BLaER1 treated with 17β-estradiol and CSF1 and Interleukin-3, amounts not matched to agents 10 nM and 100 nM (cell line): Measurements from ENCODE around the gene GPR22.

Experiments used
- H3K27ac ChIP-seq, 11 experiments: shearing (Covaris generic); formaldehyde crosslinking; 2 replicates each; pipeline ENCODE4 v1.8.1; 2022
- H3K27me3 ChIP-seq, 11 experiments: shearing (Covaris generic); formaldehyde crosslinking; 2 replicates each; pipeline ENCODE4 v1.8.1; 2022
- H3K36me3 ChIP-seq, 11 experiments: shearing (Covaris generic); formaldehyde crosslinking; 2 replicates each; pipeline ENCODE4 v1.8.1; 2022
- H3K4me1 ChIP-seq, 10 experiments: shearing (Covaris generic); formaldehyde crosslinking; 2 replicates each; pipeline ENCODE4 v1.8.1; 2022
- H3K4me2 ChIP-seq, 11 experiments: shearing (Covaris generic); formaldehyde crosslinking; 2 replicates each; pipeline ENCODE4 v1.8.1; 2022
- H3K4me3 ChIP-seq, 10 experiments: shearing (Covaris generic); formaldehyde crosslinking; 2 replicates each; pipeline ENCODE4 v1.8.1; 2022
- H3K9ac ChIP-seq, 11 experiments: shearing (Covaris generic); formaldehyde crosslinking; 2 replicates each; pipeline ENCODE4 v1.8.1; 2022
- H3K9me3 ChIP-seq, 11 experiments: shearing (Covaris generic); formaldehyde crosslinking; replicated peaks in 1 of 11; 2 replicates each; pipeline ENCODE4 v1.8.1; 2022
- H4K20me1 ChIP-seq, 11 experiments: shearing (Covaris generic); formaldehyde crosslinking; 2 replicates each; pipeline ENCODE4 v1.8.1; 2022
- Cebpa-rat ChIP-seq, 11 experiments: shearing (Covaris generic); IDR thresholded peaks; 2 replicates each; pipeline ENCODE4 v1.8.1; 2022

Gene GPR22

GRCh38 chr7:107442678-107443077, 27.2 kb upstream of the GPR22 start:
- TF ChIP-seq Cebpa-rat (IDR thresholded peaks at IDR 0.05), result no peak
- Histone ChIP-seq H3K4me3 (no peak overlapping the region), H3K9me3 (peaks cover 13 to 22% (median 18%) of the 10 kb centered on the region in 11 experiments), H3K9ac (no peak overlapping the region), H3K27ac (no peak overlapping the region), H3K4me1 (no peaks in the 10 kb centered on the region), H3K36me3 (peaks cover 9 to 21% (median 11%) of the 10 kb centered on the region in 11 experiments; a peak in 17 of 22 replicates), H3K4me2 (no peak overlapping the region), H3K27me3 (no peaks in the 10 kb centered on the region), H4K20me1 (peaks cover 0 to 3% (median 0%) of the 10 kb centered on the region in 11 experiments; a peak in 1 of 22 replicates)

- Histone ChIP-seq H3K9ac (no peak overlapping the region), H3K4me3 (no peak overlapping the region), H3K36me3 (peaks cover 9 to 43% (median 11%) of the 10 kb centered on the region in 11 experiments; a peak in 18 of 22 replicates), H3K27me3 (no peaks in the 10 kb centered on the region), H3K4me1 (no peaks in the 10 kb centered on the region), H4K20me1 (no peaks in the 10 kb centered on the region; a peak in 1 of 22 replicates), H3K9me3 (peaks cover 13 to 17% (median 15%) of the 10 kb centered on the region in 11 experiments), H3K4me2 (no peak overlapping the region), H3K27ac (no peak overlapping the region)
- no peak for TF ChIP-seq Cebpa-rat (IDR thresholded peaks at IDR 0.05)
Measured at GRCh38 chr7:107446531-107446930, 23.3 kb upstream of the GPR22 start.

GRCh38 chr7:107446988-107447387, 22.9 kb upstream of the GPR22 start:
- H3K27ac ChIP-seq, result no peak overlapping the region
- H3K4me1 ChIP-seq, result no peaks in the 10 kb centered on the region
- H4K20me1 ChIP-seq, result no peaks in the 10 kb centered on the region; a peak in 1 of 22 replicates
- no peak overlapping the region for H3K4me2 ChIP-seq
- TF ChIP-seq Cebpa-rat (IDR thresholded peaks at IDR 0.05), result no peak
- no peak overlapping the region for H3K9ac ChIP-seq
- H3K36me3 ChIP-seq, result peaks cover 6 to 38% (median 8%) of the 10 kb centered on the region in 11 experiments; a peak in 18 of 22 replicates
- no peak overlapping the region for H3K4me3 ChIP-seq
- no peaks in the 10 kb centered on the region for H3K27me3 ChIP-seq
- peaks cover 8 to 13% (median 11%) of the 10 kb centered on the region in 11 experiments for H3K9me3 ChIP-seq

- Histone ChIP-seq H3K4me1 (no peaks in the 10 kb centered on the region), H3K27ac (no peak overlapping the region), H4K20me1 (no peaks in the 10 kb centered on the region; a peak in 1 of 22 replicates), H3K4me3 (no peak overlapping the region), H3K36me3 (peaks cover 0 to 31% (median 0%) of the 10 kb centered on the region in 11 experiments; a peak in 6 of 22 replicates), H3K9me3 (no peaks in the 10 kb centered on the region), H3K9ac (no peak overlapping the region), H3K27me3 (no peaks in the 10 kb centered on the region), H3K4me2 (no peak overlapping the region)
- no peak for TF ChIP-seq Cebpa-rat (IDR thresholded peaks at IDR 0.05)
Measured at GRCh38 chr7:107450970-107451369, 18.9 kb upstream of the GPR22 start.

GRCh38 chr7:107453388-107453787, 16.5 kb upstream of the GPR22 start:
- Histone ChIP-seq H3K27me3 (no peaks in the 10 kb centered on the region), H3K4me1 (no peaks in the 10 kb centered on the region), H3K4me3 (no peak overlapping the region), H3K4me2 (no peak overlapping the region), H3K27ac (no peak overlapping the region), H3K36me3 (peaks cover 4 to 36% (median 11%) of the 10 kb centered on the region in 11 experiments; a peak in 13 of 22 replicates), H3K9me3 (peaks cover 0 to 8% (median 5%) of the 10 kb centered on the region in 11 experiments; a peak in 6 of 22 replicates), H3K9ac (no peak overlapping the region), H4K20me1 (no peaks in the 10 kb centered on the region; a peak in 1 of 22 replicates)
- no peak for TF ChIP-seq Cebpa-rat (IDR thresholded peaks at IDR 0.05)

GRCh38 chr7:107461938-107462533, 7.8 kb upstream of the GPR22 start:
- H3K4me3 ChIP-seq, result no peak overlapping the region
- no peaks in the 10 kb centered on the region for H3K27me3 ChIP-seq
- no peak for TF ChIP-seq Cebpa-rat (IDR thresholded peaks at IDR 0.05)
- H3K9ac ChIP-seq, result no peak overlapping the region
- peaks cover 0 to 20% (median 4%) of the 10 kb centered on the region in 11 experiments; a peak in 9 of 22 replicates for H4K20me1 ChIP-seq
- 0 out of 20 replicates have a peak, but pooled peaks cover 0 to 5% (median 0%) of the 10 kb centered on the region in 10 experiments for H3K4me1 ChIP-seq
- H3K9me3 ChIP-seq, result peaks cover 0 to 8% (median 5%) of the 10 kb centered on the region in 11 experiments; a peak in 6 of 22 replicates
- no peak overlapping the region for H3K4me2 ChIP-seq
- H3K36me3 ChIP-seq, result peaks cover 0 to 23% (median 14%) of the 10 kb centered on the region in 11 experiments; a peak in 13 of 22 replicates
- H3K27ac ChIP-seq, result no peak overlapping the region

- Histone ChIP-seq H3K4me2 (no peak overlapping the region), H3K9me3 (no peaks in the 10 kb centered on the region), H3K27me3 (no peaks in the 10 kb centered on the region), H3K36me3 (peaks cover 0 to 10% (median 2%) of the 10 kb centered on the region in 11 experiments; a peak in 8 of 22 replicates), H3K4me1 (0 out of 20 replicates have a peak, but pooled peaks cover 0 to 5% (median 0%) of the 10 kb centered on the region in 10 experiments), H3K27ac (peak overlapping the region in 3 of 11 experiments; percentile 29 to 60 (median 36); a peak in 3 of 22 replicates), H4K20me1 (peaks cover 0 to 20% (median 4%) of the 10 kb centered on the region in 11 experiments; a peak in 9 of 22 replicates), H3K9ac (no peak overlapping the region), H3K4me3 (no peak overlapping the region)
- no peak for TF ChIP-seq Cebpa-rat (IDR thresholded peaks at IDR 0.05)
Measured at GRCh38 chr7:107463139-107464078, 6.4 kb upstream of the GPR22 start.

- H3K4me3 ChIP-seq, result no peak overlapping the region
- no peak overlapping the region for H3K9ac ChIP-seq
Measured at GRCh38 chr7:107464666-107465226, 5.1 kb upstream of the GPR22 start.

More at GRCh38 chr7:107464666-107465226, 5.1 kb upstream of the GPR22 start:
- Histone ChIP-seq H3K27ac (no peak overlapping the region), H3K4me2 (no peak overlapping the region), H3K27me3 (no peaks in the 10 kb centered on the region), H4K20me1 (peaks cover 0 to 25% (median 4%) of the 10 kb centered on the region in 11 experiments; a peak in 10 of 22 replicates), H3K4me1 (0 out of 20 replicates have a peak, but pooled peaks cover 0 to 5% (median 0%) of the 10 kb centered on the region in 10 experiments), H3K9me3 (no peaks in the 10 kb centered on the region), H3K36me3 (no peaks in the 10 kb centered on the region)
- TF ChIP-seq Cebpa-rat (IDR thresholded peaks at IDR 0.05), result no peak
